H9 (cell line): ENCODE data around the gene TYW5. TPM values are rescaled to one million over a fixed set of nuclear protein-coding genes. Genes with fewer than 3 reads are reported as not detected.

Experiments used
- DNase-seq: peaks from one replicate; pipeline ENCODE4 v3.0.0-alpha.2; 2017
- H2AFZ ChIP-seq: one replicate; pipeline ENCODE4 v1.6.1; 2013; ENCODE audit warnings: mild to moderate bottlenecking, low read length, control low read depth, moderate library complexity
- H2AK5ac ChIP-seq: 2 replicates; pipeline ENCODE4 v1.6.1; 2013; ENCODE audit warnings: low read length, control low read depth, mixed read lengths; ENCODE audit not compliant: insufficient read length
- H2BK120ac ChIP-seq: one replicate; pipeline ENCODE4 v1.6.1; 2013; ENCODE audit warnings: low read depth, mild to moderate bottlenecking, low read length, control low read depth, inconsistent platforms; ENCODE audit not compliant: poor library complexity, severe bottlenecking
- H2BK12ac ChIP-seq: 2 replicates; pipeline ENCODE4 v1.6.1; 2013; ENCODE audit warnings: low read length, control low read depth, mixed read lengths, low read depth; ENCODE audit not compliant: insufficient read length
- H2BK15ac ChIP-seq: 2 replicates; pipeline ENCODE4 v1.6.1; 2013; ENCODE audit warnings: low read depth, low read length, control low read depth
- H2BK20ac ChIP-seq: one replicate; pipeline ENCODE4 v1.6.1; 2013; ENCODE audit warnings: low read depth, mild to moderate bottlenecking, low read length, control low read depth, inconsistent platforms; ENCODE audit not compliant: poor library complexity, severe bottlenecking
- H2BK5ac ChIP-seq: 2 replicates; pipeline ENCODE4 v1.6.1; 2013; ENCODE audit warnings: low read length, control low read depth, mixed read lengths; ENCODE audit not compliant: insufficient read length
- H3K14ac ChIP-seq: 2 replicates; pipeline ENCODE4 v1.6.1; 2013; ENCODE audit warnings: low read length, control low read depth; ENCODE audit not compliant: insufficient read depth
- H3K18ac ChIP-seq: 2 replicates; pipeline ENCODE4 v1.6.1; 2013; ENCODE audit warnings: low read depth, mild to moderate bottlenecking, mixed read lengths, low read length, control low read depth; ENCODE audit not compliant: insufficient read length
- H3K23ac ChIP-seq: 2 replicates; pipeline ENCODE4 v1.6.1; 2013; ENCODE audit warnings: low read length, control low read depth, mixed read lengths, low read depth; ENCODE audit not compliant: insufficient read length
- H3K23me2 ChIP-seq: 2 replicates; pipeline ENCODE4 v1.6.1; 2013; ENCODE audit warnings: low read depth, mild to moderate bottlenecking, mixed read lengths, low read length, control low read depth; ENCODE audit not compliant: insufficient read length, poor library complexity, severe bottlenecking
- H3K27ac ChIP-seq: 2 replicates; pipeline ENCODE4 v1.5.1; 2013; ENCODE audit warnings: low read length, control low read depth, mixed read lengths, low read depth; ENCODE audit not compliant: insufficient read length
- H3K27me3 ChIP-seq: 2 replicates; pipeline ENCODE4 v1.6.1; 2013; ENCODE audit warnings: low read length, control low read depth, inconsistent platforms; ENCODE audit not compliant: insufficient read depth
- H3K4ac ChIP-seq: 2 replicates; pipeline ENCODE4 v1.6.1; 2013; ENCODE audit warnings: low read depth, mild to moderate bottlenecking, control low read depth, inconsistent platforms, low read length, moderate library complexity
- H3K4me1 ChIP-seq: 2 replicates; pipeline ENCODE4 v1.6.1; 2013; ENCODE audit warnings: low read length, control low read depth, inconsistent platforms; ENCODE audit not compliant: insufficient read depth
- H3K4me2 ChIP-seq: 2 replicates; pipeline ENCODE4 v1.6.1; 2013; ENCODE audit warnings: low read length, control low read depth, mixed read lengths; ENCODE audit not compliant: insufficient read length, insufficient read depth
- H3K56ac ChIP-seq: 2 replicates; pipeline ENCODE4 v1.6.1; 2013; ENCODE audit warnings: low read depth, mild to moderate bottlenecking, mixed read lengths, low read length, control low read depth; ENCODE audit not compliant: insufficient read length
- H3K79me1 ChIP-seq: 2 replicates; pipeline ENCODE4 v1.6.1; 2013; ENCODE audit warnings: low read depth, mild to moderate bottlenecking, moderate library complexity, low read length, control low read depth, inconsistent platforms; ENCODE audit not compliant: insufficient read depth, poor library complexity, severe bottlenecking
- H3K79me2 ChIP-seq: 2 replicates; pipeline ENCODE4 v1.6.1; 2013; ENCODE audit warnings: low read length, control low read depth, inconsistent platforms; ENCODE audit not compliant: insufficient read depth
- H3K9ac ChIP-seq: 2 replicates; pipeline ENCODE4 v1.6.1; 2013; ENCODE audit warnings: low read length, control low read depth, mixed read lengths; ENCODE audit not compliant: insufficient read length; ENCODE audit errors: extremely low read depth
- H3K9me3 ChIP-seq: one replicate; pipeline ENCODE4 v1.6.1; 2013; ENCODE audit warnings: low read depth, low read length, inconsistent platforms; ENCODE audit not compliant: control insufficient read depth
- H3T11ph ChIP-seq: one replicate; pipeline ENCODE4 v1.6.1; 2013; ENCODE audit warnings: mild to moderate bottlenecking, low read length, control low read depth, inconsistent platforms
- H4K20me1 ChIP-seq: one replicate; pipeline ENCODE4 v1.6.1; 2013; ENCODE audit not compliant: control insufficient read depth, insufficient read length, insufficient read depth
- H4K5ac ChIP-seq: 2 replicates; pipeline ENCODE4 v1.6.1; 2013; ENCODE audit warnings: low read depth, mild to moderate bottlenecking, mixed read lengths, low read length, control low read depth; ENCODE audit not compliant: insufficient read length
- H4K8ac ChIP-seq: replicated peaks from 2 replicates; pipeline ENCODE4 v1.6.1; 2013; ENCODE audit warnings: low read length, control low read depth, mixed read lengths, low read depth; ENCODE audit not compliant: insufficient read length
- H4K91ac ChIP-seq: 2 replicates; pipeline ENCODE4 v1.6.1; 2013; ENCODE audit warnings: low read depth, mild to moderate bottlenecking, moderate library complexity, mixed read lengths, low read length, control low read depth; ENCODE audit not compliant: insufficient read length
- H3K27ac Mint-ChIP-seq, 3 experiments: 2 replicates in 2 of 3; 3 replicates in 1 of 3; pipeline ENCODE4 v1.8.0; 2020 to 2021; ENCODE audit warnings: mixed read lengths in 3 of 3, mild to moderate bottlenecking in 1 of 3, moderate library complexity in 1 of 3
- H3K27me3 Mint-ChIP-seq: 2 replicates; pipeline ENCODE4 v1.8.0; 2021; ENCODE audit warnings: low read depth, mild to moderate bottlenecking, moderate library complexity, mixed read lengths
- H3K36me3 Mint-ChIP-seq, 3 experiments: 2 replicates in 2 of 3; 3 replicates in 1 of 3; pipeline ENCODE4 v1.8.0; 2020 to 2021; ENCODE audit warnings: low read depth in 3 of 3, mixed read lengths in 3 of 3; ENCODE audit not compliant: insufficient read depth in 1 of 3
- H3K4me1 Mint-ChIP-seq, 2 experiments: 2 replicates each; pipeline ENCODE4 v1.8.0; 2020; ENCODE audit warnings: mixed read lengths in 2 of 2
- H3K4me3 Mint-ChIP-seq, 2 experiments: 2 replicates in 1 of 2; 3 replicates in 1 of 2; pipeline ENCODE4 v1.8.0; 2020 to 2021; ENCODE audit warnings: mild to moderate bottlenecking in 2 of 2, mixed read lengths in 2 of 2, moderate library complexity in 1 of 2
- H3K9me3 Mint-ChIP-seq, 2 experiments: 2 replicates in 1 of 2; 3 replicates in 1 of 2; pipeline ENCODE4 v1.8.0; 2020; ENCODE audit warnings: mild to moderate bottlenecking in 2 of 2, mixed read lengths in 2 of 2, moderate library complexity in 1 of 2
- WGBS: extraction: QIAGEN DNeasy Blood & Tissue Kit; methylation state at CpG from one replicate; pipeline ENCODE4 v1.1.7; 2013; ENCODE audit warnings: missing lambda C conversion rate, low lambda C conversion rate, mixed read lengths; ENCODE audit not compliant: insufficient read length; ENCODE audit errors: extremely low coverage; 5-methylcytosine and 5-hydroxymethylcytosine counted together
- total RNA-seq: library from RNA; stranded (reverse); gene quantifications from 2 replicates; pipeline ENCODE4 v1.2.1, GENCODE V29; 2021
- TF ChIP-seq, protein P1 (sequence below): fragments of 200-600 bp; sonication (generic); conservative IDR thresholded peaks from 3 replicates; pipeline ENCODE4 v1.8.0; 2021; ENCODE audit warnings: antibody characterized with exemption, mild to moderate bottlenecking

Gene TYW5
- total RNA-seq, 1 experiment from 2014 or later, result 17.7 TPM

DNA sequence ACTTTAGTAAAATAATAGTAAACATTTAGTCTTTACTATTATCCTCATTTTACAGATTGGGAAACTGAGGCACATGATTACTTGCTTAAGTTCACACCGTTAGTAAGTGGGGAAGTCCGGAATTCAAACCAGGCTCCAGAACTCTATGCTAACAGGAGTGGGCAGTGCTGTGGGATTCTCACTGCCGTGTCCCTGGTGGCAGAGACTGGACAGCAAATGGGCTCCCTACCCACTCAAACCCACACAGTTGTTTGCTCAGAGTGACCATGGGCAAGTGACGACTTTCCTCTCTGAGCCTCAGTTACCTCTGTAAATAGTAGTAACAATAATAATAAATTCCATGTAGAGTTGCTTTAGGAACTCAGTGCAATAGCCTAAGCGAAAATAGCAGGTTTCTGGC is 24.1 kb upstream of the TYW5 start:
- no peaks in the 10 kb centered on the region for H3K9me3 ChIP-seq
- no peak overlapping the region for H2AK5ac ChIP-seq
- no peaks in the 10 kb centered on the region for H3K36me3 Mint-ChIP-seq
- no peak overlapping the region for H3K4me3 Mint-ChIP-seq
- H3K4me1 ChIP-seq, result peaks cover 3% of the 10 kb centered on the region
- no peak overlapping the region for H3K56ac ChIP-seq
- H3K27ac ChIP-seq, result no peak overlapping the region
- H3K27me3 ChIP-seq, result no peaks in the 10 kb centered on the region
- no peak overlapping the region for H4K91ac ChIP-seq
- no peak overlapping the region for H2BK120ac ChIP-seq
- H3K9me3 Mint-ChIP-seq, result no peaks in the 10 kb centered on the region; a peak in 1 of 5 replicates
- no CpG with 5 or more reads among the region's 5 CpGs for WGBS
- H3K27me3 Mint-ChIP-seq, result no peaks in the 10 kb centered on the region
- H2BK20ac ChIP-seq, result no peak overlapping the region
- no peak overlapping the region for H3K4ac ChIP-seq
- H3K79me1 ChIP-seq, result no peaks in the 10 kb centered on the region
- no peak overlapping the region for H2BK12ac ChIP-seq
- H4K20me1 ChIP-seq, result no peaks in the 10 kb centered on the region
- TF ChIP-seq, protein P1, sequence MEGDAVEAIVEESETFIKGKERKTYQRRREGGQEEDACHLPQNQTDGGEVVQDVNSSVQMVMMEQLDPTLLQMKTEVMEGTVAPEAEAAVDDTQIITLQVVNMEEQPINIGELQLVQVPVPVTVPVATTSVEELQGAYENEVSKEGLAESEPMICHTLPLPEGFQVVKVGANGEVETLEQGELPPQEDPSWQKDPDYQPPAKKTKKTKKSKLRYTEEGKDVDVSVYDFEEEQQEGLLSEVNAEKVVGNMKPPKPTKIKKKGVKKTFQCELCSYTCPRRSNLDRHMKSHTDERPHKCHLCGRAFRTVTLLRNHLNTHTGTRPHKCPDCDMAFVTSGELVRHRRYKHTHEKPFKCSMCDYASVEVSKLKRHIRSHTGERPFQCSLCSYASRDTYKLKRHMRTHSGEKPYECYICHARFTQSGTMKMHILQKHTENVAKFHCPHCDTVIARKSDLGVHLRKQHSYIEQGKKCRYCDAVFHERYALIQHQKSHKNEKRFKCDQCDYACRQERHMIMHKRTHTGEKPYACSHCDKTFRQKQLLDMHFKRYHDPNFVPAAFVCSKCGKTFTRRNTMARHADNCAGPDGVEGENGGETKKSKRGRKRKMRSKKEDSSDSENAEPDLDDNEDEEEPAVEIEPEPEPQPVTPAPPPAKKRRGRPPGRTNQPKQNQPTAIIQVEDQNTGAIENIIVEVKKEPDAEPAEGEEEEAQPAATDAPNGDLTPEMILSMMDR, result no peak
- H3K18ac ChIP-seq, result no peak overlapping the region
- peak overlapping the region; percentile 55 for H3K4me2 ChIP-seq
- no peak overlapping the region for H3T11ph ChIP-seq
- no peak overlapping the region for H3K9ac ChIP-seq
- H2BK5ac ChIP-seq, result no peak overlapping the region
- H4K8ac ChIP-seq, result no peak overlapping the region
- DNase-seq, result no peak
- no peaks in the 10 kb centered on the region for H3K79me2 ChIP-seq
- peaks cover 23 to 31% of the 10 kb centered on the region in 2 experiments for H3K4me1 Mint-ChIP-seq
- peak overlapping the region; percentile 97 for H2AFZ ChIP-seq
- peak overlapping the region in 2 of 3 experiments; percentile 73 to 94; a peak in 2 of 7 replicates for H3K27ac Mint-ChIP-seq
- no peak overlapping the region for H4K5ac ChIP-seq
- H2BK15ac ChIP-seq, result no peak overlapping the region
- no peak overlapping the region for H3K14ac ChIP-seq
- H3K23ac ChIP-seq, result no peak overlapping the region
- H3K23me2 ChIP-seq, result peaks cover 4% of the 10 kb centered on the region
